ENCODE data around the gene NANOGP8.
A peak's percentile ranks its signal among the peaks of the same experiment; 100 is the strongest.
"Not testable (repeated sequence)": the region's sequence is repeated elsewhere in the genome, so short reads cannot be mapped to it uniquely, and the experiment has no call there.

NANOGP8 gene

DNA sequence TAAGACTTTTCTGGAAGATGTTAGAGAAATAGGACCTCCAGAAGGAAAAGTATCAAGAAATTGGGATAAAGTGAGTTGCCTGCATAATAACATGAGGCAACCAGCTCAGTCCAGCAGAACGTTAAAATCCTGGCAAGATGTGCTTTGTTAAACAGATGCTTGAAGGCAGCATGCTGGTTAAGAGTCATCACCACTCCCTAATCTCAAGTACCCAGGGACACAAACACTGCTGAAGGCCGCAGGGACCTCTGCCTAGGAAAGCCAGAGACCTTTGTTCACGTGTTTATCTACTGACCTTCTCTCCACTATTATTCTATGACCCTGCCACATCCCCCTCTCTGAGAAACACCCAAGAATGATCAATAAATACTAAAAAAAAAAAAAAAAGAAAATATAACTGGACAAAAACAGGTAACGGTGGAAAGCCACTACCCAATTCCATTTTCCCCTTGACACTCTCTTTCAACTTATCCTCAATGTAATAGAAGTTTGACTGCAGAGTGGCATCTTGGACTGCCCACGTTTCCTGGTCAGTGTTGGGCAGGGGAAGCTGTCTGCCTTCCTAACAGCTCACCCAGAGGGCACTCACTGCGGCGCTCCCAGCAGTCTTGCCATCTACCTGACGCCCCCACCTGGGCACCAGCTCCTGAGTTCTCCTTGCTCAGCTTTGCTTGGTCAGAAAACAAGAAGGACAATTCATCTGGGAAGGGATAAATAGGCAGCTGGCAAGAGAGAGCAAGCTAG lies at the start of gene NANOGP8:
NANOGP8 (minus strand) TSS at position 120 of the 744 bp plus-strand sequence. CDS start 185 bp downstream, outside the sequence.
- DNase-seq (ENCODE audit: low read depth): not testable (repeated sequence)

- DNase-seq (ENCODE audit: low read depth): no peak
These were observed 49.2 kb upstream of the NANOGP8 start for GRCh38 chr15:35134299-35134698.

- DNase-seq (ENCODE audit: low read depth): no peak
These were observed 45.1 kb upstream of the NANOGP8 start for GRCh38 chr15:35130245-35130644.

DNA sequence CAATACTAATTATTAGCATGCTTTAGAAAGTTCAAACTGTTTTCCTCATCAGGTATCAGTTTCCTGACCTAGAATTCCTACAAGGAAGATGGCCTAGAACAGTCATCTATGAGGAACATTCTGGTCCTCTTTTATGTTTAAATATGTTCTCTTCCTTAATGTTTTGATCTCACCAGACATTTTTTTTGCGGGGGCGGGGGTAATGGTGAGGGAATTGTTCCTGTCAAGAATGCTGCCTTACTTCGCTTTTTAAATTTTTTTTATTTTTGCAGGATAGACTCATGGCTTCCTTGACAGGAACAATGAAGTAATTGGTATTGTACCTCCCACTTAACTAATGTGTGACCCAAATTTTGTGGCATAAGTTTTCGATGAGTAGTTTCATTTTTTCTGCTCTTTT lies 44.3 kb upstream of the NANOGP8 start:
- no peak for DNase-seq (ENCODE audit: low read depth)

DNA sequence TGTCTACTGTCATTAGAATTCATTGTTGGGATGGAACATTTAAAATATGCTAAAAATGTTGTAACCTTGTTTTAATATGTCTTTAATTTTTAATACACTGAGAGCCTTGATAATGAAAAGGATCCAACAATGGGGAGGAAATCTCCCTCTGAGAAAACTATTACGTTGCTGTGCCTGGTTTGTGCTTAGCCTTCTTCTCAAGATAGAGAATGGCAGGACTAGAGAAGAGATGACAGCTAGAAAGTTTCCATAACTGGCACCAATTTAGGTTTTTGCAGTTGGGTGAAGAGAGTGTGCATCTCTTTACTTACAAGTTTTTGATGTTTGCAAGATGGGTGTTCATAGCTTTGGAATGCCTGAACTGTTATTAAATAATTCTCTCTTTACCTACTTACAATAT lies 42.6 kb upstream of the NANOGP8 start:
- DNase-seq (ENCODE audit: low read depth): no peak

- peak; percentile 41 for DNase-seq (ENCODE audit: low read depth)
These were observed 41.1 kb upstream of the NANOGP8 start for GRCh38 chr15:35126236-35126635.

DNA sequence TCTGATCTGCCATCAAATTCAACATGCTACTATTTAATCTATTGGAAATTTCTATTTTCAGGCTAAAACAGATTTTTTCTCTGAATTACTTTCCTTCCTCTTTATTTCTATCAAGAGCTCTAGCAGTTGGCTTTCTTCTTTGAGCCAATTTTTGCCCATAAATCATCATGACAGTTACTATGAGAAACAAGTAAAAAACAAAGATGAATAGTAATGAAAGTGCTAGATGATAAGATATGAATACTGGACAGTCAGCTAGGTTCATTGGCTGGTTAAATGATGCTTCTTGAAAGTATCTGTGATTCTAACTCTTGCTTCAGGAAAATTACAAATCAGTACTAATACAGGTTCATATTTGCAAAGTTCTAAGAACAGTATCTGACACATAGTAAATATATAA lies 38.6 kb upstream of the NANOGP8 start:
- DNase-seq (ENCODE audit: low read depth): peak; percentile 61

DNA sequence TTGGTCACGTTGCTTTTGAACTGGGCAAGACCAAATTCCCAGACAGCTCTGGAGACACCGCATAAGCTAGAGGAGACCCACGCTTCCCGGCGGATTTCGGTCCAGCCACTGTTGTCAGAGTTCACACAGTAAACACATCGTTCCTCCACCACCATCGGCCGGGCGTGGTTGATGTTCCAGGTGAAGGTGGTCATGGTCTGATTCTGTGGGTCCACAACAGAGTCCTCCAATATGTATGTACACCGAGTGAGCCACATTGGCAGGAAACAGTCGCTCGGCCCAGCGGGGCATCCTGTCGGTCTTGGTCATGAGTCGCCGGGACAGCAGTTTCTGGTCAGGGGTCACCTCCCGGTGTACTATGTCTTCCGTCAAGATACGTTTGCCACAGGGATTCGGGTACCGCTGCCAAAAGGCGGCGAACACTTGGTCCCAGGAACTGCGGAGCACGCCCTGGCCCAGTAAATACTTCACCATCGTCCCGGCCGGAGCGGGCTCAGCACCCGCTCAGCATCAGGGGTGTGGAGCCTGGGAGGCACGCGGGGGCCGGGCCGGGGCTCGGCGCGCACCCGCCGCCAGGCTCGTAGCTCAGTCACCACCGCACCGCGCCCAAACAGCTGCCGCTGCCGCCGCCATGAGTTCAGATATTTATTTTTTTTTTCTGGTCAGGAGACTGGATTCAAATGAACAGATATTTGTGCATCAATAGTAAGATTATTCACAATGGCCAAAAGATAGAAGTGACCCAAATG lies 36.7 kb upstream of the NANOGP8 start:
- no peak for DNase-seq (ENCODE audit: low read depth)

- DNase-seq (ENCODE audit: low read depth): no peak
These were observed 35.1 kb upstream of the NANOGP8 start for GRCh38 chr15:35120173-35120572.

DNA sequence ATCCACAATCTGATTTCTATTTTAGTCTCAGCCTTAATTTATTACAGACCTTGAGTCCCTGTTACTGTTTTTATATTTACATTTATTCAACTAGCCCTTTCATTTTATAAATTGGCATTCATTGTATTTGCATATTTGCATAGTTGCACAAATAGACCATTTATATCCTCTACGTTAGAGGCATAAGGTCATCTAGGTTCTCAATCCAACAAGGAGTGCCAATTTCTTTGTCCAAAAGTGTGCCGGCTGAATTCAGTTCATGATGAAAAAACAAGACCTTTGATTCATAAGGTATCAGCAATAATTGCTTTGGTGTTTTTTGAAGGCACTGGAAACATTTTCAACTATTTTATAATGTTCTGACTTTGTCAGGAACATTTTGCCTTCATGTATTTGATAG lies 33.9 kb upstream of the NANOGP8 start:
- DNase-seq (ENCODE audit: low read depth): no peak

DNA sequence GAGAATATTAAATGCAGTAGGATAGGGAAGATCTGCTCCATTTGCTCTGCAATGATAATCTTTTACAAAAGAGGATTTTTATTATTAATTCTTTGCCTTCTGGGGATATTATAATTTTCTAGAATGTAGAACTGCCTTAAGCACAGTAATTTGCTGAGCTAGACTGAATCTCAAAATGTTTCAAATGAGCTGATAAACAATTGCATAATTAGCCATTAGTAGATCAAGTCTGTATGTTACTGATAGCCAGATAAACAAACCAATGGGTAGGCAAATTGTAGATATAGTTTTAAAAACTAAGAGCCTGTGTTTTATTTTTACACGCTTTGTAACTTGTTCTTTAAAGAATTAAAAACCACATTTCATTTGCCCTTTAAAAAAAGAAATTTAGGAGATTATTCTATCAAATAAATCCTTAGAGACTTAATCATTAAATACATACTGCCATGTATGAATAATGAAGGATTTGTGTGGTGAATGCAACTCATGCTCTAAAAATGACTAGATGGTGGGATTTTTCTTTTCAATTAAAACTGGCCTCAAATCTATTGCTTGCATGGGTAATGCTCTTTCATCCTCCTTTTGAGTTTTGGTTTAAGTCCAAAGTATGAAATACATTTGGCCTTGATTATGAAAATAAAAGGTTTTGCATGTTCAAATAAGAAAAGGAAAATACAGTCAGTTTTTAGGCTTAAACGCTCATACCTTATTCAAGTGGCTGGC lies 32.6 kb upstream of the NANOGP8 start:
- no peak for DNase-seq (ENCODE audit: low read depth)

GRCh38 chr15:35115155-35115725 lies 30.1 kb upstream of the NANOGP8 start:
- DNase-seq (ENCODE audit: low read depth): peak; percentile 62

DNA sequence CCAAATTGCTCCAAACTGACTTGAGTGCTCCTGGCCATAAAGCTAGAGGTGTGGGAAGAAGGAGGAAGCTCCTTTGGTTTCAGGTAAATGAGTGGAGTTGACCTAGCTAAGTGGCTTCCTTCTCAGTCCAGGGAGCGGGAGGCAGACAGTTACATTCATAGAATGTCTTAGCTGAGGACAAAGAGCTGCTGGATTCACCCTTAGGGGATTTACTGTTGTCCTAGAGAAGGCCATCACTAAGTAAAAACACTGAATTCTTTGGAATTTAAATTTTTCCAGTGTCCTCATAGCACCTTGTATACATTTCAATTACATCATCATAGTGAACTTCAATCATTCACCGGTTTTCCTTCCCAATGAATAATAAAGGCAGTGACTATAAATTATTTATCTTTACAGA lies 27.3 kb upstream of the NANOGP8 start:
- DNase-seq (ENCODE audit: low read depth): no peak

GRCh38 chr15:35111861-35112260 lies 26.8 kb upstream of the NANOGP8 start:
- DNase-seq (ENCODE audit: low read depth): no peak

- DNase-seq (ENCODE audit: low read depth): no peak
These were observed 23.4 kb upstream of the NANOGP8 start for GRCh38 chr15:35108453-35108852.

DNA sequence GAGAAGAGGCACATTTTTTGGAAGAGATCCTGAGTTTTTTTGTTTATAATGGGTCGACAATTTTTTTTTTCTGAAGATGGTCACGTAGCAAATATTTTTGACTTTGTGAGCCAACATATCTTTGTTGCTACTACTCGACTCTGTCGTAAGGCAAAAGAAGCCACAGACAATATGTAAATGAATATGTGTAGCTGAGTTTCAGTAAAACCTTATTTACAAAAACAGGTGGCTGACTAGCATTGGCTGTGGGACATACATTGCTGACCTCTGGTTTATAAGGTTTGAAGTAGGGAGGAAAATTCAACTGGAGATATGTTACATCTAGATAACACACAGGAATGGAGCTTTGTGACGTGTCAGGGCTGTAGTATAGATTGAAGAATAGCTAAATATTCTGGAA lies 22.5 kb upstream of the NANOGP8 start:
- DNase-seq (ENCODE audit: low read depth): no peak

DNA sequence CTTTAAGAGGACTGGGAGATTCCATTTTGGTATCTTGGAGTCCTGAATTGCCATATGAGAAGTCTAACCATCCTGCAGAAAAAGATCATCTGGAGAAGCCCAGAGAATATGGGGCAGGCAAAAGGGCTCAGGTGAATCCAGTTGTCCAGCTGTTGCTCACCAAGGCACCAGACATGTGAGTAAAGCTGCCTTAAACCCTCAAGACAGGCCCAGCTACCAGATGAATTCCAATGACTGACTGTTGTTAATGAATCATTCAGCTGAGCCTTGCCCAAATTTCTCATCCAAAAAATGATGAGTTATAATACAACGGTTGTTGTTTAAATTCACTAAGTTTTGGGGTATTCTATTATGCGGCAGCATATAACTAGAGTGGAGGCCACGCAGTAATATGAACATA lies 22.0 kb upstream of the NANOGP8 start:
- no peak for DNase-seq (ENCODE audit: low read depth)

- DNase-seq (ENCODE audit: low read depth): no peak
These were observed 19.5 kb upstream of the NANOGP8 start for GRCh38 chr15:35104526-35105147.

- no peak for DNase-seq (ENCODE audit: low read depth)
These were observed 17.1 kb upstream of the NANOGP8 start for GRCh38 chr15:35102186-35102585.

DNA sequence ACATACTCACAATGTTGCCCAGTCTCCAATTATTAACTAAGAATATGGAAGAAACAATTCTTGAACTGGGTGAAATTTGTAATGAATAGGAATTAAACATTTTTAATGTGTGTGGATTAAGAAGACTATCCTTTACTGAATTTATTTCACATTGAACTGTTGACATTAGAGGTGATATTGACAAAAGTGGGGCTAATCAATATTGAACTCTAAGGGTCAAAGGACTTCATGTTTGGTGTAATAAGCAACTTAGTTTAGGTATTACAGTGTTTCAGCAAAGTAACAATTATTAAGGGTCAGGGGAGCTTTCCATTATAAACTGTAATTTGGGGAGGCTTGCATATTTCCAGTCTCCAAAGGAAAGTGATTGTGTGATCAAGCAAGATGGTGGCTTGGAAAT lies 16.2 kb upstream of the NANOGP8 start:
- DNase-seq (ENCODE audit: low read depth): no peak

- DNase-seq (ENCODE audit: low read depth): no peak
These were observed 13.6 kb upstream of the NANOGP8 start for GRCh38 chr15:35098737-35099136.

GRCh38 chr15:35095941-35096340 lies 10.8 kb upstream of the NANOGP8 start:
- no peak for DNase-seq (ENCODE audit: low read depth)

All from amniotic epithelial cell (primary cell).